ENCODE measurements around the gene EIF4ENIF1.
A peak's percentile ranks its signal among the peaks of the same experiment; 100 is the strongest.
"Not testable (repeated sequence)": the region's sequence is repeated elsewhere in the genome, so short reads cannot be mapped to it uniquely, and the experiment has no call there.

Gene EIF4ENIF1, protein sequence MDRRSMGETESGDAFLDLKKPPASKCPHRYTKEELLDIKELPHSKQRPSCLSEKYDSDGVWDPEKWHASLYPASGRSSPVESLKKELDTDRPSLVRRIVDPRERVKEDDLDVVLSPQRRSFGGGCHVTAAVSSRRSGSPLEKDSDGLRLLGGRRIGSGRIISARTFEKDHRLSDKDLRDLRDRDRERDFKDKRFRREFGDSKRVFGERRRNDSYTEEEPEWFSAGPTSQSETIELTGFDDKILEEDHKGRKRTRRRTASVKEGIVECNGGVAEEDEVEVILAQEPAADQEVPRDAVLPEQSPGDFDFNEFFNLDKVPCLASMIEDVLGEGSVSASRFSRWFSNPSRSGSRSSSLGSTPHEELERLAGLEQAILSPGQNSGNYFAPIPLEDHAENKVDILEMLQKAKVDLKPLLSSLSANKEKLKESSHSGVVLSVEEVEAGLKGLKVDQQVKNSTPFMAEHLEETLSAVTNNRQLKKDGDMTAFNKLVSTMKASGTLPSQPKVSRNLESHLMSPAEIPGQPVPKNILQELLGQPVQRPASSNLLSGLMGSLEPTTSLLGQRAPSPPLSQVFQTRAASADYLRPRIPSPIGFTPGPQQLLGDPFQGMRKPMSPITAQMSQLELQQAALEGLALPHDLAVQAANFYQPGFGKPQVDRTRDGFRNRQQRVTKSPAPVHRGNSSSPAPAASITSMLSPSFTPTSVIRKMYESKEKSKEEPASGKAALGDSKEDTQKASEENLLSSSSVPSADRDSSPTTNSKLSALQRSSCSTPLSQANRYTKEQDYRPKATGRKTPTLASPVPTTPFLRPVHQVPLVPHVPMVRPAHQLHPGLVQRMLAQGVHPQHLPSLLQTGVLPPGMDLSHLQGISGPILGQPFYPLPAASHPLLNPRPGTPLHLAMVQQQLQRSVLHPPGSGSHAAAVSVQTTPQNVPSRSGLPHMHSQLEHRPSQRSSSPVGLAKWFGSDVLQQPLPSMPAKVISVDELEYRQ

GRCh38 chr22:31489632-31490495 lies at the start of gene EIF4ENIF1:
Gene EIF4ENIF1 (minus strand): TSS chr22:31489842. CDS start chr22:31488718, 1,124 bp downstream.
- peak; percentile 82 for DNase-seq

GRCh38 chr22:31538815-31539214 lies 49.2 kb upstream of the EIF4ENIF1 start:
- DNase-seq, result no peak

- no peak for DNase-seq
Measured at GRCh38 chr22:31537019-31537535, 47.4 kb upstream of the EIF4ENIF1 start.

DNA sequence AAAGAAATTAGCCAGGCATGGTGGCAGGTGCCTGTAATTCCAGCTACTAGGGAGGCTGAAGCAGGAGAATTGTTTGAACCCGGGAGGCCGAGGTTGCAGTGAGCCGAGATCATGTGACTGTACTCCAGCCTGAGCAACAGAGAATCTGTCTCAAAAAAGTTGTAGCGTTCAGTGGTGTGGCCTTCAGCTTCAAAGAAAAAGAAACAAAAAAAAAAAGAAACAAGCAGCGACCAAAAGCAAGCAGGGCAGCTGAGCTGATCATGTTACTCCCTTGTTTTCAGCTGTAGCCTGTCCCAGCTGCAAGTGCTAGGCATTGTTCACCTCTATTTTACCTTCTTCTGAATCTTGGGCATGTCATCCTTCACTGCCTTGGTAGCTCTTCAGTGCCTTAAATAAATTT lies 43.7 kb upstream of the EIF4ENIF1 start:
- DNase-seq, result no peak

- no peak for DNase-seq
Measured at GRCh38 chr22:31532060-31532459, 42.4 kb upstream of the EIF4ENIF1 start.

GRCh38 chr22:31530823-31531195 lies 41.2 kb upstream of the EIF4ENIF1 start:
- no peak for DNase-seq

GRCh38 chr22:31526270-31526669 lies 36.6 kb upstream of the EIF4ENIF1 start:
- no peak for DNase-seq

DNA sequence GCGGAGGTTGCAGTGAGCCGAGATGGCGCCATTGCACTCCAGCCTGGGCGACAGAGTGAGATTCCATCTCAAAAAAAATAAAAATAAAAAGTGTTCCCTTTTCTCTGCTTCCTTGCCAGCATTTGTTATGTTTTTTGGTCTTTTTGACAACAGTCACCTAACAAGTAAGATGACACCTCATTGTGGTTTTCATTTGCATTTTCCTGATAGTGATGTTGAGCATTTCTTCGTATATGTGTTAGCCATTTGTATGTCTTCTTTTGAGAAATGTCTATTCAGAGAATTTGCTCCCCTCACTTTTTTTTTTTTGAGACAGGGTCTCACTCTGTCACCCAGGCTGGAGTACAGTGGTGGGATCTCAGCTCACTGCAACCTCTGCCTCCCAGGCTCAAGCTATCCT lies 34.5 kb upstream of the EIF4ENIF1 start:
- not testable (repeated sequence) for DNase-seq

DNA sequence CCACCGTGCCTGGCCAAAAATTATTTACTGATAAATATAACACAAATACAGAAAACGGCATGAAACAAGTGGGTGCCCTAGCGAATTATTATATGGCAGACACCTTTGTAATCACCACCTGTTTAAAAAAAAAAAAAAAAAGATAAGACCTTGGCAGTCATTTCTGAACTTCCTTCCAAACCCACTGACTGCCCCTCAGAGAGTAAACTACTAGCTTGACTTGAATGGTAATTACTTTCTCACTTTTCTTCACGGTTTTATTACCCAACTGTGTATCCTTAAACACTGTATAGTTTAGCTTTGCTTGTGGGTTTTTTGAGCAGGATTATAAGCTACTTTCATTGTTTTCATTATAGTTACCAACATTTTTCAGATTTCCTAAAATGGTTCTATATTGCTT lies 30.4 kb upstream of the EIF4ENIF1 start:
- no peak for DNase-seq

DNA sequence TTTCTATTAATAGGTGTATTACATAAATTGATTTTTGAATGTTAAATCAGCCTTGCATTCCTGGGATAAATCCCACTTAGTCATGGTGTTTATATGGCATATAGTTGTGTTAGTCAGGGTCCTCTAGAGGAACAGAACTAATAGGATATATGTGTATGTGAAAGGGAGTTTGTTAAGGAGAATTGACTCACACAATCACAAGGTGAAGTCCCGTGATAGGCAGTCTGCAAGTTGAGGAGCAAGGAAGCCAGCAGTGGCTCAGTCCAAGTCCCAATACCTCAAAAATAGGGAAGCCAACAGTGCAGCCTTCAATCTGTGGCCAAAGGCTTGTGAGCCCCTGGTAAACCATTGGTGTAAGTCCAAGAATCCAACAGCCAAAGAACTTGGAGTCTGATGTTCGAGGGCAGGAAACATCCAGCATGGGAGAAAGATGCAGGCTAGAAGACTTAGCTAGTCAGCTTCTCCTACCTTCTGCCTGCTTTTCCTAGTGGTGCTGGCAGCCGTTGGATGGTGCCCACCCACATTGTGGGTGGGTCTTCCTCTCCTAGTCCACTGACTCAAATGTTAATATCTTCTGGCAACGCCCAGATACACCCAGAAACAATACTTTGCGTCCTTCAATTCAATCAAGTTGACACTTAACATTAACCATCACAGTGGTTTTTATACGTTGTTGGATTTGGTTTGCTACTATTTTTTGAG lies 19.6 kb upstream of the EIF4ENIF1 start:
- DNase-seq, result no peak

DNA sequence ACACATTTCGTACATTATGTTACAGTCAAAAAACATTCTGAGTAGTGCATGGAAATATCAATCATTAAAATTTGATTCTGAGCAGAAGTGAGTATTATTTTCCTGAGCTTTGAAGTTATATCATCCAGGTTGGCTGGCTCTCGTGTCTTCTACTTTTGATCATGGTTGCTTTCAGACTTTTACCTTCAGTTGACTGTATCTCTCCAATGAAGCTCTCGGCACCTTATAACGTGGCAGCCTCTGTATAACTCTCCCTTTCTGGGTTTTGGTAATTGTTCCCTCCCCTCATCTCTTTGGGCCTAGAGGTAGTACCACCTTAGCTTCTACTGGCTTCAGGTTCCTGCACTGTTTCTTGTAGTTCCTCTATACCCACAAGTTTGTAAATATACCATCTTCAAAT lies 18.9 kb upstream of the EIF4ENIF1 start:
- DNase-seq, result no peak

DNA sequence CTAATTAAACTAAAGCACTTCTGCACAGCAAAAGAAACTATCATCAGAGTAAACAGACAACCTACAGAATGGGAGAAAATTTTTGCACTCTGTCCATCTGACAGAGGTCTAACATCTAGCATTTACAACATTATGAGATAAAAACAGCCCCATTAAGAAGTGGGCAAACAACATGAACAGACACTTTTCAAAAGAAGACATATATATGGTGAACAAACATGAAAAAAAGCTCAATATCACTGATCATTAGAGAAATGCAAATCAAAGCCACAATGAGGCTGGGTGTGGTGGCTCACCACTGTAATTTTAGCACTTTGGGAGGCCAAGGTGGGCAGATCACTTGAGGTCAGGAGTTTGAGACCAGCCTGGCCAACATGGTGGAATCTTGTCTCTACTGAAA lies 17.9 kb upstream of the EIF4ENIF1 start:
- DNase-seq, result not testable (repeated sequence)

DNA sequence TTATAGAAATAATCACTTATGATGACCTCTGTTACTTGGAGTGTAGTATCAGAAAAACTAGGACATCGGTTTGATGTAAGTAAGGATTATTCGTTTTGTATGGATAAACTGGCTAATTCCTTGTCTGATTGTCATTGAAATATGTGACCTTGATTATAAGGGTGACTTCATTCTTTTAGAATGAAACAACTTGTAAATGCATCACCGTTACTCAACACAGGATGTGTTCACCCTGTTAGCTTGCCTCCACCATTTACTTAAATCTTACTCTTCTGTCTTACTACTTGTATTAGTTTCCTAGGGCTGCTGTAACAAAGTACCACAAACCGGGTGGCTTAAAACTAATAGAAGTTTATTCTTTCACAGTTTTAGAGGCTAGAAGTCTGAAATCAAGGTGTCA lies 14.6 kb upstream of the EIF4ENIF1 start:
- no peak for DNase-seq

DNA sequence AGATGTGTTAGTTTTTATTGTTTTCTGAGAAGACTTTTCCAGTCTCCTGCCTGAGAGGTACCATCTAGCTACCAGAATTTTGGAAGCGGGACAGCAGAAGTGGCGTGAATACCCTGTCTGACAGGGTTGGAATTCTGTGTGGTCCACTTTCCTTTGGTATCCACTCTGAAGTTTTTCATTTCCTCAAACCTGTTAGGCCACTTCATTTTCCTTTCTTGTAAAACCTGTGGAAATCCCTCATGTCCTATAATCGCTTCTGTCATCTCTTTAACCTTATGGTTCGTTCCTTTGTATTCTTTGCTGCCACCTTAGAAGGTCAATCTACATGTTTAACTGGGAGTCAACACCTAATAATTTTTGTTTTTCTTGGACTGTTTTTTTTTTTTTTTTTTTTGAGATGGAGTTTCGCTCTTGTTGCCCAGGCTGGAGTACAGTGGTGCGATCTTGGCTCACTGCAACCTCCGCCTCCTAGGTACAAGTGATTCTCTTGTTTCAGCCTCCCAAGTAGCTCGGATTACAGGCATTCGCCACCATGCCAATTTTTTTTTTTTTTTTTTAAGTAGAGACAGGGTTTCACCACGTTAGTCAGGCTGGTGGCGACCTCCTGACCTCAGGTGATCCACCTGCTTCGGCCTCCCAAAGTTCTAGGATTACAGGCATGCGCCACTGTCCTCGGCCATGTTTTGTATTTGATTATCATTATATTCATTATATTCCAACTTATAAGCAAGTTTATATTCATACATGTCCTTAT lies 13.7 kb upstream of the EIF4ENIF1 start:
- DNase-seq, result no peak

GRCh38 chr22:31501738-31502137 lies 12.1 kb upstream of the EIF4ENIF1 start:
- DNase-seq, result no peak

DNA sequence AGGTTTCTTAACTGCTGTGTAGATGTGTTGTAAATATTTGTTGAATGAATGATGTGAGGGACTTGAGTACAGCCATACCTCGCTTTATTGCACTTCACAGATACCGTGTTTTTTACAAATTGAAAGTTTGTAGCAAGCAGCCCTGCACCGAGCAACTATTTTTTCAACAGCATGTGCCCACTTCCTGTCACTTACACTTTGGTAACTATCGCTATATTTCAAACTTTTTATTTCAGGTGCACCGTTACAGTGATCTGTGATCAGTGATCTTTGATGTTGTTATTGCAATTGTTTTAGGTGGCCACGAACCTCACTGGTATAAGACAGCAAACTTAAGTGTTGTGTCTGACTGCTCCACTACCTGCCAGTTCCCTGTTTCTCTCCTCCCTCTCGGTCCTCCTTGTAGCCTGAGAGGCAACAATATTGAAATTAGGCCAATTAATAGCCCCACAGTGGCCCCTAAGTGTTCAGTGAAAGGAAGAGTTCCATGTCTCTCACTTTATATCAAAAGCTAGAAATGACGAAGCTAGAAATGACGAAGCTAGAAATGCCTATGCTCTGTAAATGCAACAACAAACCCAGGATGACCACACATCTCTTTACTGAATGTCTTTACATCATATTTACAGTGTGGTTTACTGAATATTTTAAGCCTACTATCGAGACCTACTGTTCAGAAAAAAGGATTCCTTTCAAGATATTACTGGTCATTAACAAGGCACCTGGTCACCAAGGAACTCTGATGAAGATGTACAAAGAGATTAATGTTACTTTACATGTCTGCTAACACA lies 7.7 kb upstream of the EIF4ENIF1 start:
- no peak for DNase-seq

DNA sequence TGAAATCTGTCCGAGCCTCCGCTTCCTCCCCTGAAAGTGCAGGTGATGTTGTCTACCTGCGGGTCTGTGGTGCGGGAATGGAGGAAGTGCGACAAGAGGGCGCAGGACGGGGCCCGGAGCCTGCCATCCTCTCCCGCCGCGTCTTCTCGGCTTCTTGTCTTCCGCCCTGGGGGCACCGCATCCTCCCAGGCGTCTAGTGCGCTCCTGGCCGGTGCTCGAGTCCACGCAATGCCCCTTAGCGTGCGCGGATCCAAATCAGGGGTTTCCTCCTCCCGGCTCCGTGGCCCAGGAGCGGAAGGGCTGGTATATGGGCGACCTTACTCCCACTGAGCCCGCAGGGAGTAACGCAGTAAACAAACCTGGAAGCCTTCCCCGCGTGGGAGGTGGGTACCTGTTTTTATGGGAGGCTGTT lies 7.1 kb upstream of the EIF4ENIF1 start:
- DNase-seq, result no peak

- DNase-seq, result peak; percentile 88
Measured at GRCh38 chr22:31496007-31496734, 6.5 kb upstream of the EIF4ENIF1 start, which contains the start of gene SFI1. Gene SFI1 (plus strand): TSS chr22:31496536. CDS start chr22:31508285, 11,749 bp downstream.

DNA sequence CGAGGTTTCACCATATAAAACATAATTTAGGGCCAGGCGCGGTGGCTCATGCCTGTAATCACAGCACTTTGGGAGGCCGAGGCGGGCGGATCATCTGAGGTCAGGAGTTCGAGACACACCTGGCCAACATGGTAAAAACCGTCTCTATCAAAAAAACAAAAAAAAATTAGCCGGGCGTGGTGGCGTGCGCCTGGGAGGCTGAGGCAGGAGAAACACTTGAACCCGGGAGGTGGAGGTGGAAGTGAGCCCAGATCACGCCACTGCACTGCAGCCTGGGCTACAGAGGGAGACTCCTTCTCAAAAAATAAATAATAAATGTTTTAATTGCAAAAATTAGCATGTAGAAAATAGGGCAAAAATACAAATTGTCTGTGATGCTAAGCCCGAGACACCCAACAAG lies 5.7 kb upstream of the EIF4ENIF1 start:
- DNase-seq, result no peak

Measured in NCI-H1105 (cell line).